ENCODE measurements around the gene ZDHHC3.

Gene ZDHHC3

DNA sequence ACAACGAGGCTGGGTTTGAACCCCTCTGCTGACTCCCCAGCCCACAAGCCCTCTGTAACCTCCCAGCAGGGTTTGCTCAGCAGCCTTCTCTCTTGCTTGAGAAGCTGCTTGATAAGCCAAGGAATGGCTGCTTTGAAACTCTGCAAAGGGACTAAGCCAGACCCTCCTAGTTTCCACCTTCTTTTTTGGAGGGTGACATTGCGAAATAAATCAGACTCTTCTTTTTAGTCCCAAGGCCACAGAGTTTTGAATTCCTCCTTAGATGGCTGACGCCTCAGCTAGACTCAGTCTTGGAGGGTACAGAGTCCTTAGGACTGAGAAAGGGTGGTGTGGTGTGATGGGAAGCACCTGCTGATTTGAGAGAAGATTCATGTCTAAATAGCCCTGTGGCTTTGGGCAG lies 100.4 kb downstream of the ZDHHC3 start:
- TF ChIP-seq, protein P1, sequence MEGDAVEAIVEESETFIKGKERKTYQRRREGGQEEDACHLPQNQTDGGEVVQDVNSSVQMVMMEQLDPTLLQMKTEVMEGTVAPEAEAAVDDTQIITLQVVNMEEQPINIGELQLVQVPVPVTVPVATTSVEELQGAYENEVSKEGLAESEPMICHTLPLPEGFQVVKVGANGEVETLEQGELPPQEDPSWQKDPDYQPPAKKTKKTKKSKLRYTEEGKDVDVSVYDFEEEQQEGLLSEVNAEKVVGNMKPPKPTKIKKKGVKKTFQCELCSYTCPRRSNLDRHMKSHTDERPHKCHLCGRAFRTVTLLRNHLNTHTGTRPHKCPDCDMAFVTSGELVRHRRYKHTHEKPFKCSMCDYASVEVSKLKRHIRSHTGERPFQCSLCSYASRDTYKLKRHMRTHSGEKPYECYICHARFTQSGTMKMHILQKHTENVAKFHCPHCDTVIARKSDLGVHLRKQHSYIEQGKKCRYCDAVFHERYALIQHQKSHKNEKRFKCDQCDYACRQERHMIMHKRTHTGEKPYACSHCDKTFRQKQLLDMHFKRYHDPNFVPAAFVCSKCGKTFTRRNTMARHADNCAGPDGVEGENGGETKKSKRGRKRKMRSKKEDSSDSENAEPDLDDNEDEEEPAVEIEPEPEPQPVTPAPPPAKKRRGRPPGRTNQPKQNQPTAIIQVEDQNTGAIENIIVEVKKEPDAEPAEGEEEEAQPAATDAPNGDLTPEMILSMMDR (conservative IDR thresholded peaks at IDR 0.05; ENCODE audit: low read depth, low read length), result no peak
- H3K4me3 ChIP-seq (ENCODE audit: low read depth, low read length), result no peak overlapping the region
- DNase-seq (ENCODE audit: low read depth), result no peak
